Common myeloid progenitor, CD34-positive (primary cell): ENCODE results near the gene C9orf78.
A peak's percentile ranks its signal among the peaks of the same experiment; 100 is the strongest.

Experiments
- CTCF ChIA-PET: fragments of 350-600 bp; sonication (Branson Sonifier 250); formaldehyde crosslinking; loops from one replicate; lab custom pipeline; 2021; ENCODE audit warnings: antibody characterized with exemption; lab: Charles Lee
- POLR2A ChIA-PET: fragments of 350-600 bp; sonication (Branson Sonifier 250); formaldehyde crosslinking; loops from one replicate; lab custom pipeline; 2021; ENCODE audit warnings: antibody characterized with exemption; lab: Charles Lee
- DNase-seq, 3 donors: peaks; one replicate each; pipeline versions ENCODE4 v3.0.0 to v3.0.0-alpha.2; 2013
- H3K27ac ChIP-seq, 2 experiments: 1 replicate in 1 of 2; 2 replicates in 1 of 2; pipeline ENCODE4 v1.7.0; 2013; ENCODE audit warnings: inconsistent platforms in 2 of 2, low read length in 2 of 2, mild to moderate bottlenecking in 2 of 2, low read depth in 1 of 2, moderate library complexity in 1 of 2; ENCODE audit not compliant: severe bottlenecking in 2 of 2, insufficient read depth in 1 of 2, poor library complexity in 1 of 2
- H3K27me3 ChIP-seq, 5 experiments: replicated peaks in 2 of 5; 1 replicate in 3 of 5; 2 replicates in 2 of 5; pipeline versions ENCODE4 v1.6.1 to v1.7.0; 2013; ENCODE audit warnings: low read length in 4 of 5, mild to moderate bottlenecking in 2 of 5, moderate library complexity in 2 of 5, inconsistent platforms in 1 of 5; ENCODE audit not compliant: insufficient read depth in 5 of 5, control insufficient read depth in 4 of 5
- H3K36me3 ChIP-seq, 4 experiments: 1 replicate in 2 of 4; 2 replicates in 2 of 4; pipeline versions ENCODE4 v1.6.1 to v1.7.0; 2013; ENCODE audit warnings: low read length in 3 of 4, control low read depth in 1 of 4, mild to moderate bottlenecking in 1 of 4; ENCODE audit not compliant: control insufficient read depth in 4 of 4, insufficient read depth in 4 of 4
- H3K4me1 ChIP-seq, 4 experiments: 1 replicate in 3 of 4; 2 replicates in 1 of 4; pipeline versions ENCODE4 v1.6.1 to v1.7.1; 2013; ENCODE audit warnings: low read length in 3 of 4, mild to moderate bottlenecking in 3 of 4, control low read depth in 1 of 4, inconsistent platforms in 1 of 4, moderate library complexity in 1 of 4; ENCODE audit not compliant: control insufficient read depth in 4 of 4, insufficient read depth in 4 of 4; ENCODE audit errors: control extremely low read depth in 1 of 4
- H3K4me3 ChIP-seq, 7 experiments: 1 replicate in 4 of 7; 2 replicates in 3 of 7; pipeline versions ENCODE4 v1.5.1 to v1.7.0; 2013; ENCODE audit warnings: mild to moderate bottlenecking in 7 of 7, low read length in 6 of 7, moderate library complexity in 6 of 7, inconsistent platforms in 2 of 7, low read depth in 2 of 7, control low read depth in 1 of 7; ENCODE audit not compliant: insufficient read depth in 4 of 7, control insufficient read depth in 1 of 7; ENCODE audit errors: extremely low read depth in 1 of 7
- H3K9me3 ChIP-seq, 5 experiments: 1 replicate in 4 of 5; 2 replicates in 1 of 5; pipeline versions ENCODE4 v1.6.1 to v1.7.1; 2013; ENCODE audit warnings: low read length in 4 of 5, mild to moderate bottlenecking in 2 of 5, inconsistent platforms in 1 of 5, low read depth in 1 of 5, moderate library complexity in 1 of 5; ENCODE audit not compliant: control insufficient read depth in 4 of 5, insufficient read depth in 2 of 5; ENCODE audit errors: control extremely low read depth in 1 of 5
- WGBS: methylation state at CpG from one replicate; pipeline ENCODE4 v1.1.5; 2013; ENCODE audit not compliant: insufficient coverage; 5-methylcytosine and 5-hydroxymethylcytosine counted together

Gene C9orf78

DNA sequence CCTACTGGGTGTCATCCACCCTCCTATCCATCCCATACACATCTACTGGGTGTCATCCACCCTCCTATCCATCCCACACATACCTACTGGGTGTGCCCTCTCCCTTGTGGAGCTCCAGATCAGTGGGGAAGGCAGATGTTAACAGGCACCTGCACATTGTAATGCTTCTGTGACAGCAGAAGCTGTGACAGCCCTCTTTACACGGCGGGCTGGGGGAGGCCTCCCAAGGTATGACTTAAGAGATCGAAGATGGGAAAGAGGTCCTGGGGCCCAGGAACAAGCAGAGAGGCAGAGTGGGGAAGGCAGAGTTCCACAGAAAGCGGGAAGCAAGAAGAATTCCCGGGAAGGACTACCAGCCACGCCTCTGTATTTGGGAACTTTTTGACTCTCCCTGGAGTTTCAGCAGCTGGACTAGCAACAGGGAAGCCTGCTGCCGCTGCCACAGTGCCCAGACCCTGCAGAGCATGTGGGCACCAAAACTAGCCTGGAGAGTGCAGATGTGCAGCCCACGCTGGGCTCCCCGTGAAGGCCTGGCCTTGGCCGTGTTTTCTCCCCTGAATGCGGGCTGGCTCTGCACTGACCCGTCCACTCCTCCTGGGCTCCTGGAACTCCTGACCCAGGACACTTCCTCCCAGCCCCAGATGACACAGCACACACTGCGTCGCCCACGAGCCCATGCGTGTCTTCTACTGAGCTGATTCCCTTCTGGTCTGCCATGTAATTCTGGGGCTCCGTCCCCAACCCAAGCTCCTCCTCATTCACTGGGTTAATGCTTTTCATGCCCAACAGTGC is 20.4 kb downstream of the C9orf78 start:
- ChIA-PET POLR2A (no interaction called here), CTCF (interaction anchor here (0.6 kb wide), 1 partner anchor 12 kb away, joined by 3 read pairs; no protein-coding TSS in a partner anchor)
- Histone ChIP-seq H3K4me3 (no peak overlapping the region), H3K27ac (no peak overlapping the region), H3K36me3 (peaks cover 27 to 88% (median 66%) of the 10 kb centered on the region in 4 experiments), H3K9me3 (no peaks in the 10 kb centered on the region), H3K27me3 (no peaks in the 10 kb centered on the region), H3K4me1 (peaks cover 0 to 4% (median 0%) of the 10 kb centered on the region in 4 experiments)
- DNase-seq: no peak
- WGBS: 94% methylated on average over 17 of the region's 17 CpGs

DNA sequence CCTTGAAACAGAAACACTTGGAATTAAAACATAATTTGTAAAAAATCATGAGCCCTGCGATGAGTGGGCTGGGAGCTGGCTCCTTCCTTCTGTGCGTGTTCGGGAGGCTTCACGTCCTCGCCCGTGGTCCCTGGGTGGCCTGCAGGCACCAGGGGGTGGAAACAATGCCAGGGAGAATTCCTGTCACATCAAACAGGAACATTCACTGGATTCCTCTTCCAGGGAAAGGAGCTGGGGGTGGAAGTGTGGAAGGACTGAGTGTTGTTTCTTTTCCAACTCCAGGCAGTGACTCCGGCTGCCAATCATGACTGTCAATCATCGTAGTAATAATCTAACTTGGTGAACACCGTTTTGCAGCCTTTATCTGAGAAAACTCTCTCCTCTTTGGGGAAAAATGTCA is 21.4 kb downstream of the C9orf78 start:
- H3K27ac ChIP-seq: no peak overlapping the region
- no peak for DNase-seq
- ChIA-PET CTCF (no interaction called here), POLR2A (no interaction called here)
- 91% methylated on average over 4 of the region's 9 CpGs for WGBS
- H3K27me3 ChIP-seq: no peaks in the 10 kb centered on the region
- no peaks in the 10 kb centered on the region for H3K9me3 ChIP-seq
- peaks cover 0 to 4% (median 0%) of the 10 kb centered on the region in 4 experiments for H3K4me1 ChIP-seq
- H3K36me3 ChIP-seq: peaks cover 31 to 92% (median 69%) of the 10 kb centered on the region in 4 experiments
- H3K4me3 ChIP-seq: no peak overlapping the region

- H3K4me1 ChIP-seq: peaks cover 0 to 4% (median 0%) of the 10 kb centered on the region in 4 experiments
- peak overlapping the region in 1 of 2 experiments; percentile 21 for H3K27ac ChIP-seq
- 97% methylated on average over 9 of the region's 9 CpGs for WGBS
- no peak overlapping the region for H3K4me3 ChIP-seq
- no peak for DNase-seq
- CTCF ChIA-PET: no interaction called here
- peaks cover 28 to 86% (median 64%) of the 10 kb centered on the region in 4 experiments for H3K36me3 ChIP-seq
- POLR2A ChIA-PET: no interaction called here
- no peaks in the 10 kb centered on the region for H3K9me3 ChIP-seq
- H3K27me3 ChIP-seq: no peaks in the 10 kb centered on the region
Measured at GRCh38 chr9:129812385-129812784, 22.7 kb downstream of the C9orf78 start.

- no peaks in the 10 kb centered on the region for H3K9me3 ChIP-seq
- ChIA-PET CTCF (no interaction called here), POLR2A (no interaction called here)
- WGBS: 92% methylated on average over 5 of the region's 6 CpGs
- H3K27ac ChIP-seq: peak overlapping the region in 1 of 2 experiments; percentile 21
- peaks cover 0 to 4% (median 0%) of the 10 kb centered on the region in 4 experiments for H3K4me1 ChIP-seq
- no peak overlapping the region for H3K4me3 ChIP-seq
- H3K27me3 ChIP-seq: no peaks in the 10 kb centered on the region
- DNase-seq: no peak
- H3K36me3 ChIP-seq: peaks cover 28 to 87% (median 65%) of the 10 kb centered on the region in 4 experiments
Measured at GRCh38 chr9:129811967-129812363, 23.1 kb downstream of the C9orf78 start.

GRCh38 chr9:129810788-129811187 is 24.3 kb downstream of the C9orf78 start:
- Histone ChIP-seq H3K27me3 (no peaks in the 10 kb centered on the region), H3K9me3 (no peaks in the 10 kb centered on the region), H3K4me1 (no peaks in the 10 kb centered on the region), H3K27ac (no peak overlapping the region), H3K36me3 (peaks cover 21 to 76% (median 58%) of the 10 kb centered on the region in 4 experiments), H3K4me3 (no peak overlapping the region)
- DNase-seq: no peak
- CTCF ChIA-PET: interaction anchor here (0.8 to 1.2 kb wide), 2 partner anchors 10 to 20 kb away, joined by 4 to 6 read pairs; no protein-coding TSS in a partner anchor
- WGBS: 93% methylated on average over 4 of the region's 6 CpGs
- POLR2A ChIA-PET: interaction anchor here (0.6 kb wide), 2 partner anchors 9 to 11 kb away, joined by 3 to 4 read pairs; no protein-coding TSS in a partner anchor

GRCh38 chr9:129810116-129810515 is 25.0 kb downstream of the C9orf78 start:
- Histone ChIP-seq H3K4me3 (no peak overlapping the region), H3K27me3 (no peaks in the 10 kb centered on the region), H3K27ac (no peak overlapping the region), H3K9me3 (no peaks in the 10 kb centered on the region), H3K4me1 (peaks cover 0 to 3% (median 0%) of the 10 kb centered on the region in 4 experiments), H3K36me3 (peaks cover 23 to 72% (median 56%) of the 10 kb centered on the region in 4 experiments)
- 95% methylated on average over 10 of the region's 11 CpGs for WGBS
- POLR2A ChIA-PET: interaction anchor here (0.6 to 0.8 kb wide), 2 partner anchors 10 to 12 kb away, joined by 3 to 4 read pairs; no protein-coding TSS in a partner anchor
- DNase-seq: no peak
- CTCF ChIA-PET: interaction anchor here (0.8 to 0.9 kb wide), 2 partner anchors 20 to 83 kb away, joined by 3 to 4 read pairs; no protein-coding TSS in a partner anchor

GRCh38 chr9:129809346-129809745 is 25.7 kb downstream of the C9orf78 start:
- DNase-seq: no peak
- H3K9me3 ChIP-seq: no peaks in the 10 kb centered on the region
- CTCF ChIA-PET: interaction anchor here (0.9 to 2.6 kb wide), 3 partner anchors 8 to 83 kb away, joined by 3 to 7 read pairs (median 3); no protein-coding TSS in a partner anchor
- no peaks in the 10 kb centered on the region for H3K27me3 ChIP-seq
- POLR2A ChIA-PET: no interaction called here
- H3K27ac ChIP-seq: no peak overlapping the region
- peaks cover 19 to 65% (median 49%) of the 10 kb centered on the region in 4 experiments for H3K36me3 ChIP-seq
- 83% methylated on average over 11 of the region's 11 CpGs for WGBS
- H3K4me3 ChIP-seq: no peak overlapping the region
- peaks cover 0 to 3% (median 0%) of the 10 kb centered on the region in 4 experiments for H3K4me1 ChIP-seq
